ENCODE measurements around the gene RNF112.

The RNF112 gene

GRCh38 chr17:19464031-19465026, 53.3 kb downstream of the RNF112 start:
- in situ Hi-C loops (cut with HindIII; ENCODE audit: low sequenced_read_pairs), result no loop called here

Measured in DLD1 (cell line).